T-helper 2 cell treated with Interferon-gamma antibody and Interleukin-4, amounts not matched to agents 100 ng/mL and 5 ng/mL, for 36 hours (primary cell): ENCODE results near the gene ALG5. TPM values are rescaled to one million over a fixed set of nuclear protein-coding genes. Genes with fewer than 3 reads are reported as not detected.

Experiments
- intact Hi-C: fragments of 100-400 bp; cut with micrococcal nuclease; formaldehyde crosslinking; loops from one replicate; pipeline ENCODE4 v1.15.1; 2023
- total RNA-seq: library from RNA; stranded (reverse); gene quantifications from 2 replicates; pipeline ENCODE4 v1.2.3, GENCODE V29; 2022

ALG5 gene
- total RNA-seq, 1 donor from 2014 or later = 41.1 TPM

- intact Hi-C loops = no loop called here
Measured at GRCh38 chr13:36917311-36917710, 81.8 kb downstream of the ALG5 start.

GRCh38 chr13:36915896-36916640, 83.1 kb downstream of the ALG5 start:
- intact Hi-C loops = no loop called here

- intact Hi-C loops = no loop called here
Measured at GRCh38 chr13:36915106-36915505, 84.0 kb downstream of the ALG5 start.

- intact Hi-C loops = no loop called here
Measured at GRCh38 chr13:36914648-36915047, 84.5 kb downstream of the ALG5 start.

- intact Hi-C loops = no loop called here
Measured at GRCh38 chr13:36913463-36913862, 85.7 kb downstream of the ALG5 start.

DNA sequence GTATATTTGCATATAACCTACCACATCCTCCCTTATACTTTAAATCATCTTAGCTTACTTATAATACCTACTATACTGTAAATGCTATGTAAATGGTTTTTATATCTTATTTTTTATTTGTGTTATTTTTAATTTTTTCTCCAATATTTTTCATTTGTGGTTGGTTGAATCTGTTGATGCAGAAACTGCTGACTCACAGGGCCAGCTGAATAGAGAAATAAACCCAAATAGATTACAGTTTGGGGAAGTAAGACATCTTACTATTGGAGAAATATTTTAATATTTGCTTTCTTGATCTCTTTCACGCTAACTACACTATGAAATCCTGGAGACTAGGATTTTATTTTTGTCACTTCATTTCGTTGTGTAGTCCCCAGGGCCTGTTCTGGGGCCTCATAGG, 86.2 kb downstream of the ALG5 start:
- intact Hi-C loops = no loop called here

GRCh38 chr13:36912369-36912768, 86.8 kb downstream of the ALG5 start:
- intact Hi-C loops = no loop called here

DNA sequence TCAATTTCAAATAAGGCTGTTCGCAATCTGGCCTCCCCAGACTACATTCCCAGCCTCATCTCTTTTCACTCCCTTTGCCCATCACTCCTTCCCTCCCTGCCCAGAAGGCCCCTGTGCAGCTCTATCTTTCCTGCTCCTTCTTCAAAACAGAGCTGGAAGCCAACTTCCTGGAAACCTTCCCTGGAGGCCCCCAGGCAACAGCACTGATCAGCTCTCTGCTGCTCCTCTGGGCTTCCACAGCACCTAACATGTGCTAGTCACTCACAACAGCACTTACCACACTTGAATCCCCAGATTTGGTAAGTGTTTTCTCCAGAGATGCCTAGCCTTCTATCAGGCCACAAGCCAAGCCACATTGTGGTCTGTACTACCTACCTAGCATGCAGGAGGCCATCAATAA, 88.6 kb downstream of the ALG5 start:
- intact Hi-C loops = no loop called here

GRCh38 chr13:36907821-36908220, 91.3 kb downstream of the ALG5 start:
- intact Hi-C loops = no loop called here

DNA sequence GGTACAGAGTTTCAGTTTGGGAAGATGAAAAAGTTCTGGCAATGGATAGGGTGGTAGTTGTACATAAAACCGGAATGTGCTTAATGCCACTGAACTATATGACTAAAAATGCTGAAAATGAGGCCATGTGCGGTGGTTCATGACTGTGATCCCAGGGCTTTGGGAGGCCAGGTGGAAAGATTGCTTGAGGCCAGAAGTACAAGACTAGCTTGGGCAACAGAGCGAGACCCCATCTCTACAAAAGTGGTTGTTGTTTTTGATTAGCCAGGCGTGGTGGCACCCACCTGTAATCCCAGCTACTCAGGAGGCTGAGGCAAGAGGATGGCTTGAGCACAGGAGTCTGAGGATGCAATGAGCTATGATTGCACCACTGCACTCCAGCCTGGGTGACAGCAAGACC, 91.9 kb downstream of the ALG5 start:
- intact Hi-C loops = no loop called here

DNA sequence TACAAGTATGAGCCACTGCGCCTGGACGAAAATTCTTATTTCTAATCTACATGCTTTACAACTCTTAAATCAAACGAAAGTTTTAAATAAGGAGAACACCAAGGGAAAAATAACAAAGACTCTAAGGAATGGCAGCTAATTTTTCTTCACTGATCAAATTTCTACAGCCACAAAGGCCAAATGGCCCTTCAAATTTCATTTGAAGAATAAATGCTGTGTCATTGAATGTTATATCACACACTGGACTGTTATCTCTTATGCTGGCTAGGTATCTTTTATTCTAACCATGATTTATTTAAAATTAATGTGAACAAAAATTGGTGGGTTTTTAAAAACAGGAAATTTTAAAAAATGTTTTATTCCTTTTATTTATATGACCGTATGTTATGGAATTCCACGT, 93.2 kb downstream of the ALG5 start:
- intact Hi-C loops = no loop called here

DNA sequence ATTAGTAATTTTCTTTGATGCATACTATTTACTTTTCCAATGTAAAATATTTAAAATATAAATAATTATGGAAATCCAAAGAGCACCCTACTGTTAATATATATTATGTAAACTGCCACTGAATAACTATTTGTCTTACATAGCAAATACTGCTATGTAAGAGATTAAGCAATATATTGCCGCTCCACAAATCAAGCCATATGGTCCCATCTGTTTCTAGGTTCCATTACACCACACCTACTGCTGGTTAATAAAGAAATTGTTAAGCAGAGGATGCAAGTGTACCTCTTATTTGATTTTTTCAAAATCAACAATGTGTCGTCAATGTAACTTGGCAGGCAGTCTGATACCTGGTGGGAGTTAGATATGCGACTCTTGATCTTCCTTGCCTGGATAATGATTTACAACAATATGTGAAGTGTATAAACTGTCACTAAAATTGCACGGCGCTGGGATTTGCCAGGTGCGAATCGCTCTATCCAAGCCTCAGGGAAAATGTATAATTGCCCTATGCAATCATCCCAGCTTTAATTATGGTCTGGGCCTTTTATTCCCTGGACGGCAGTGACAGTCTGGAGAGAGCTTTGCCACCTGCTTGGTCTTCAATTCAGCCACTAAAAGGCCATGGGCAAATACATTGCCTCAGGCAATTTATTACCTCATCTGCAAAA, 95.1 kb downstream of the ALG5 start:
- intact Hi-C loops = no loop called here

Other genes starting within 250 kb of the ALG5 start
- gene RFXAP, start 180.1 kb downstream of the ALG5 start, total RNA-seq = 14.7 and 16.5 TPM in 2 replicates
- gene SMAD9, start 79.1 kb downstream of the ALG5 start, total RNA-seq = not detected in 2 replicates
- 101 and 104 TPM in 2 replicates for gene EXOSC8, start 1.4 kb upstream of the ALG5 start, total RNA-seq
- 68.3 and 71.6 TPM in 2 replicates for gene SUPT20H, start 60.3 kb upstream of the ALG5 start, total RNA-seq
- not detected in 2 replicates for gene CSNK1A1L, start 106.3 kb upstream of the ALG5 start, total RNA-seq